Measurements from ENCODE around the gene SEMA5A. TPM values are rescaled to one million over a fixed set of nuclear protein-coding genes. Genes with fewer than 3 reads are reported as not detected.
A peak's percentile ranks its signal among the peaks of the same experiment; 100 is the strongest.

Gene SEMA5A
- polyA plus RNA-seq, 1 of the 3 experiments (the other 2 are of a cell fraction) = 0.58 TPM

DNA sequence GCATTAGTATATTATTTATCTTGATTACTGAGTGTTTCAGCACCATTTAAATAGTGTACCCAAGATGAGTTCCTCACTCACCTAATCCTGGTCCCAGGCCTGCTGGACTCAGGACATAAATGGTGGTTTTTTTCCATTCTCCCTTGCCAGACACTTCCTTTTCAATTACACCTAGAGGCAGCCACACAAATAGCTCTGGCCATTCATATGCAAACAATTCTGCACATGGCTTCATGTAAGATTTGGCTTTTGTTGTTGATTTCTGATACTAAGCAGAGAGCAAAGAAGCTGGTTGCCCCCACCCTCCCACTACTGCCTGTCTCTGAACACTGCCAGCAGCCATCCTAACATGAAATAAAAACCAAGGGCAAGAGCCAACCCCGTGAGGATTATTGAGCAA is 180.4 kb downstream of the SEMA5A start:
- Histone ChIP-seq H2AFZ (ENCODE audit: low read depth) (no peak overlapping the region), H3K79me2 (ENCODE audit: insufficient read depth) (no peaks in the 10 kb centered on the region), H4K20me1 (ENCODE audit: insufficient read depth) (no peaks in the 10 kb centered on the region), H3K9me2 (no peaks in the 10 kb centered on the region), H3K27ac (ENCODE audit: low read depth in 2 of 2, low read length in 1 of 2) (peak overlapping the region in 1 of 2 experiments; percentile 85; a peak in 2 of 4 replicates), H3K27me3 (ENCODE audit: insufficient read depth) (no peaks in the 10 kb centered on the region), H3K4me2 (no peak overlapping the region), H3K9me3 (no peaks in the 10 kb centered on the region), H3K4me3 (ENCODE audit: low read depth in 2 of 2, low read length in 1 of 2) (no peak overlapping the region), H3K9ac (no peak overlapping the region), H3F3A (replicated peaks; ENCODE audit: insufficient read depth) (no peaks in the 10 kb centered on the region), H3K36me3 (replicated peaks in 1 of 2; ENCODE audit: control insufficient read depth in 1 of 2, insufficient read depth in 2 of 2, low read length in 1 of 2) (no peaks in the 10 kb centered on the region), H3K4me1 (ENCODE audit: control insufficient read depth in 1 of 2, insufficient read depth in 2 of 2, low read depth in 1 of 2, low read length in 1 of 2) (peaks cover 0 to 13% of the 10 kb centered on the region in 2 experiments; a peak in 2 of 4 replicates)
- POLR2A ChIA-PET = no interaction called here
- WGBS (ENCODE audit: low lambda C conversion rate) = 27% methylated on average over 1 of the region's 1 CpG
- CTCF ChIA-PET = interaction anchor here (0.9 to 2.0 kb wide), 6 partner anchors 11 to 169 kb away, joined by 3 to 5 read pairs (median 3); no protein-coding TSS in a partner anchor
- DNase-seq = peak; percentile 37
- TF ChIP-seq USF2 (IDR thresholded peaks at IDR 0.05; ENCODE audit: borderline replicate concordance, low read depth, low read length) = no peak
- TF ChIP-seq, protein P1, sequence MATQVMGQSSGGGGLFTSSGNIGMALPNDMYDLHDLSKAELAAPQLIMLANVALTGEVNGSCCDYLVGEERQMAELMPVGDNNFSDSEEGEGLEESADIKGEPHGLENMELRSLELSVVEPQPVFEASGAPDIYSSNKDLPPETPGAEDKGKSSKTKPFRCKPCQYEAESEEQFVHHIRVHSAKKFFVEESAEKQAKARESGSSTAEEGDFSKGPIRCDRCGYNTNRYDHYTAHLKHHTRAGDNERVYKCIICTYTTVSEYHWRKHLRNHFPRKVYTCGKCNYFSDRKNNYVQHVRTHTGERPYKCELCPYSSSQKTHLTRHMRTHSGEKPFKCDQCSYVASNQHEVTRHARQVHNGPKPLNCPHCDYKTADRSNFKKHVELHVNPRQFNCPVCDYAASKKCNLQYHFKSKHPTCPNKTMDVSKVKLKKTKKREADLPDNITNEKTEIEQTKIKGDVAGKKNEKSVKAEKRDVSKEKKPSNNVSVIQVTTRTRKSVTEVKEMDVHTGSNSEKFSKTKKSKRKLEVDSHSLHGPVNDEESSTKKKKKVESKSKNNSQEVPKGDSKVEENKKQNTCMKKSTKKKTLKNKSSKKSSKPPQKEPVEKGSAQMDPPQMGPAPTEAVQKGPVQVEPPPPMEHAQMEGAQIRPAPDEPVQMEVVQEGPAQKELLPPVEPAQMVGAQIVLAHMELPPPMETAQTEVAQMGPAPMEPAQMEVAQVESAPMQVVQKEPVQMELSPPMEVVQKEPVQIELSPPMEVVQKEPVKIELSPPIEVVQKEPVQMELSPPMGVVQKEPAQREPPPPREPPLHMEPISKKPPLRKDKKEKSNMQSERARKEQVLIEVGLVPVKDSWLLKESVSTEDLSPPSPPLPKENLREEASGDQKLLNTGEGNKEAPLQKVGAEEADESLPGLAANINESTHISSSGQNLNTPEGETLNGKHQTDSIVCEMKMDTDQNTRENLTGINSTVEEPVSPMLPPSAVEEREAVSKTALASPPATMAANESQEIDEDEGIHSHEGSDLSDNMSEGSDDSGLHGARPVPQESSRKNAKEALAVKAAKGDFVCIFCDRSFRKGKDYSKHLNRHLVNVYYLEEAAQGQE (IDR thresholded peaks at IDR 0.05; ENCODE audit: low read depth, low read length) = no peak
- TF ChIP-seq NRF1 (IDR thresholded peaks at IDR 0.05; ENCODE audit: low read depth, low read length) = no peak
- no peak for TF ChIP-seq SIN3A (IDR thresholded peaks at IDR 0.05; ENCODE audit: borderline replicate concordance, low read depth, low read length)
- no peak for TF ChIP-seq SMC3 (IDR thresholded peaks at IDR 0.05; ENCODE audit: low read depth, low read length)
- TF ChIP-seq, protein P2, sequence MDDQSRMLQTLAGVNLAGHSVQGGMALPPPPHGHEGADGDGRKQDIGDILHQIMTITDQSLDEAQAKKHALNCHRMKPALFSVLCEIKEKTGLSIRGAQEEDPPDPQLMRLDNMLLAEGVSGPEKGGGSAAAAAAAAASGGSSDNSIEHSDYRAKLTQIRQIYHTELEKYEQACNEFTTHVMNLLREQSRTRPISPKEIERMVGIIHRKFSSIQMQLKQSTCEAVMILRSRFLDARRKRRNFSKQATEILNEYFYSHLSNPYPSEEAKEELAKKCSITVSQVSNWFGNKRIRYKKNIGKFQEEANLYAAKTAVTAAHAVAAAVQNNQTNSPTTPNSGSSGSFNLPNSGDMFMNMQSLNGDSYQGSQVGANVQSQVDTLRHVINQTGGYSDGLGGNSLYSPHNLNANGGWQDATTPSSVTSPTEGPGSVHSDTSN (IDR thresholded peaks at IDR 0.05) = no peak
- no peak for TF ChIP-seq FOXJ3 (CRISPR knock-in tag; IDR thresholded peaks at IDR 0.05)
- TF ChIP-seq ELF1 (IDR thresholded peaks at IDR 0.05) = no peak
- no peak for TF ChIP-seq RXRA (IDR thresholded peaks at IDR 0.05; ENCODE audit: borderline replicate concordance, low read depth)
- TF ChIP-seq TAF1 (IDR thresholded peaks at IDR 0.05; ENCODE audit: borderline replicate concordance, low read depth, low read length) = no peak
- TF ChIP-seq CHD2 (IDR thresholded peaks at IDR 0.05; ENCODE audit: low read length, partially characterized antibody) = peak; percentile 14
- no peak for TF ChIP-seq FOSL2 (IDR thresholded peaks at IDR 0.05; ENCODE audit: borderline replicate concordance, low read depth)
- TF ChIP-seq GABPA (IDR thresholded peaks at IDR 0.05; ENCODE audit: low read depth) = no peak
- TF ChIP-seq JUND (IDR thresholded peaks at IDR 0.05) = no peak
- TF ChIP-seq TCF12 (IDR thresholded peaks at IDR 0.05) = no peak
- TF ChIP-seq CTCF (IDR thresholded peaks at IDR 0.05) = no peak
- TF ChIP-seq YY1 (IDR thresholded peaks at IDR 0.05; ENCODE audit: low read depth) = no peak
- TF ChIP-seq RCOR1 (IDR thresholded peaks at IDR 0.05; ENCODE audit: low read length) = no peak
- TF ChIP-seq EZH2phosphoT487 (IDR thresholded peaks at IDR 0.05; ENCODE audit: borderline replicate concordance, low read depth) = no peak
- TF ChIP-seq MAX (IDR thresholded peaks at IDR 0.05; ENCODE audit: low read depth) = no peak
- TF ChIP-seq IRF3 (IDR thresholded peaks at IDR 0.05; ENCODE audit: low read depth, low read length) = no peak
- peak; percentile 33; the same call in 1 of the 2 replicates for TF ChIP-seq GATA2 (CRISPR knock-in tag; IDR thresholded peaks at IDR 0.05)
- peak in 1 of 2 experiments; percentile 47; a peak in 1 of 4 replicates for TF ChIP-seq EP300 (IDR thresholded peaks at IDR 0.05; ENCODE audit: borderline replicate concordance in 1 of 2, low read depth in 1 of 2, low read length in 1 of 2)
- TF ChIP-seq FOXM1 (IDR thresholded peaks at IDR 0.05; ENCODE audit: low read depth) = no peak
- 0 out of 2 replicates have a peak, but pooled peaks have one; percentile 8 for TF ChIP-seq RAD21 (IDR thresholded peaks at IDR 0.05; ENCODE audit: low read length)
- 0 out of 2 replicates have a peak, but pooled peaks have one; percentile 22 for TF ChIP-seq MXI1 (IDR thresholded peaks at IDR 0.05; ENCODE audit: low read depth, low read length)
- no peak for TF ChIP-seq MEF2A (IDR thresholded peaks at IDR 0.05; ENCODE audit: borderline replicate concordance, low read depth)
